Activated CD8-positive, alpha-beta memory T cell treated with anti-CD3 and anti-CD28 coated beads for 4 hours (primary cell): Measurements from ENCODE around the gene LAP3.

Experiments
- DNase-seq, 2 donors: peaks; one replicate each; pipeline ENCODE4 v3.0.0-alpha.2; 2020; ENCODE audit warnings: low read depth in 2 of 2

LAP3 gene

GRCh38 chr4:17616283-17616682, 39.3 kb downstream of the LAP3 start:
- no peak for DNase-seq

- no peak for DNase-seq
These were observed 41.9 kb downstream of the LAP3 start for GRCh38 chr4:17618926-17619325.

- DNase-seq = no peak
These were observed 42.6 kb downstream of the LAP3 start for GRCh38 chr4:17619416-17620105.

GRCh38 chr4:17623451-17624001, 46.5 kb downstream of the LAP3 start:
- DNase-seq = no peak

- DNase-seq = no peak
These were observed 47.8 kb downstream of the LAP3 start for GRCh38 chr4:17624821-17625220.

GRCh38 chr4:17630228-17630627, 53.2 kb downstream of the LAP3 start:
- no peak for DNase-seq

- no peak for DNase-seq
These were observed 56.6 kb downstream of the LAP3 start for GRCh38 chr4:17633600-17633999.

GRCh38 chr4:17635056-17635455, 58.1 kb downstream of the LAP3 start:
- DNase-seq = no peak

- DNase-seq = no peak
These were observed 59.3 kb downstream of the LAP3 start for GRCh38 chr4:17636341-17636695.

- peak; percentile 29 to 47 for DNase-seq
These were observed 60.0 kb downstream of the LAP3 start for GRCh38 chr4:17636696-17637622.

GRCh38 chr4:17639136-17639535, 62.1 kb downstream of the LAP3 start:
- DNase-seq = no peak

- DNase-seq = no peak
These were observed 65.4 kb downstream of the LAP3 start for GRCh38 chr4:17642398-17642783.

GRCh38 chr4:17646693-17647092, 69.7 kb downstream of the LAP3 start:
- no peak for DNase-seq

- DNase-seq = no peak
These were observed 70.3 kb downstream of the LAP3 start for GRCh38 chr4:17647176-17647806.

- DNase-seq = no peak
These were observed 70.9 kb downstream of the LAP3 start for GRCh38 chr4:17647927-17648326.

GRCh38 chr4:17650406-17650805, 73.4 kb downstream of the LAP3 start:
- no peak for DNase-seq

GRCh38 chr4:17654701-17655100, 77.7 kb downstream of the LAP3 start:
- no peak for DNase-seq

GRCh38 chr4:17657090-17657489, 80.1 kb downstream of the LAP3 start:
- DNase-seq = no peak
